GM12891 (cell line): ENCODE results near the gene BATF2.

ENCODE experiments used
- POLR2A ChIP-seq: IDR thresholded peaks from 2 replicates; pipeline ENCODE4 v1.6.1; 2011; ENCODE audit warnings: low read depth, low read length, control low read depth
- POLR2AphosphoS5 ChIP-seq: IDR thresholded peaks from 2 replicates; pipeline ENCODE4 v1.6.1; 2011; ENCODE audit warnings: low read depth, low read length, control low read depth
- SPI1 ChIP-seq: IDR thresholded peaks from 2 replicates; pipeline ENCODE4 v1.6.1; 2011; ENCODE audit warnings: low read depth, low read length, control low read depth
- TAF1 ChIP-seq: IDR thresholded peaks from 2 replicates; pipeline ENCODE4 v1.6.1; 2011; ENCODE audit warnings: low read depth, low read length, control low read depth

DNA sequence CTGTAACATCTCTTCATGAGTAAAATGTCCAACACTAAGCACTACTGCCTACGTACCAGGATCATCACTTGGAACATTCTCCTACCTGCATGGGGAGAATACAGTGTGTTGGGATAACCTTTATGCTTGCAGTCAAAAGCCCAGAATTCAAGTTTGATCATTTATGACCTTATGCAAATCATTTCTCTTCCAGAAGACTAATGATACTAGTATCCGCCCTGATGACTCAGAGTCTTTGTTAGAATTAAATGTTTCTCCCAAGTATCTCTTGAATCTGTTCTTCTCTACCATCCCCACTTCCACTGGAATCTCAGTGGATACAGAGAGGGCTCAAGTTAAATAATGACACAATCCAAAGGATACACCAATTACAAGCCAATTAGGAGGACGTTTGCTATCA lies 37.3 kb downstream of the BATF2 start:
- TF ChIP-seq POLR2AphosphoS5: no peak
- TF ChIP-seq POLR2A: no peak
- TF ChIP-seq TAF1: no peak
- no peak for TF ChIP-seq SPI1
